GM12891 (cell line): ENCODE measurements around the gene ATP1A4.

Experiments
- PAX5 ChIP-seq: IDR thresholded peaks from 2 replicates; pipeline ENCODE4 v1.6.1; 2011; ENCODE audit warnings: low read length, moderate library complexity, mild to moderate bottlenecking; ENCODE audit not compliant: insufficient read depth, severe bottlenecking
- POLR2A ChIP-seq: IDR thresholded peaks from 2 replicates; pipeline ENCODE4 v1.6.1; 2011; ENCODE audit warnings: low read depth, low read length, control low read depth
- POLR2AphosphoS5 ChIP-seq: IDR thresholded peaks from 2 replicates; pipeline ENCODE4 v1.6.1; 2011; ENCODE audit warnings: low read depth, low read length, control low read depth
- POU2F2 ChIP-seq: IDR thresholded peaks from 2 replicates; pipeline ENCODE4 v1.6.1; 2011; ENCODE audit warnings: low read depth, mild to moderate bottlenecking, control low read depth, low read length, moderate library complexity
- TAF1 ChIP-seq: IDR thresholded peaks from 2 replicates; pipeline ENCODE4 v1.6.1; 2011; ENCODE audit warnings: low read depth, low read length, control low read depth

- TF ChIP-seq POLR2A (no peak), POLR2AphosphoS5 (no peak), PAX5 (peak; percentile 44), TAF1 (no peak), POU2F2 (peak; percentile 58; the same call in 1 of the 2 replicates)
These were observed 18.4 kb downstream of the ATP1A4 start for GRCh38 chr1:160169553-160170399.
